ENCODE measurements around the gene KLHL25.

DNA sequence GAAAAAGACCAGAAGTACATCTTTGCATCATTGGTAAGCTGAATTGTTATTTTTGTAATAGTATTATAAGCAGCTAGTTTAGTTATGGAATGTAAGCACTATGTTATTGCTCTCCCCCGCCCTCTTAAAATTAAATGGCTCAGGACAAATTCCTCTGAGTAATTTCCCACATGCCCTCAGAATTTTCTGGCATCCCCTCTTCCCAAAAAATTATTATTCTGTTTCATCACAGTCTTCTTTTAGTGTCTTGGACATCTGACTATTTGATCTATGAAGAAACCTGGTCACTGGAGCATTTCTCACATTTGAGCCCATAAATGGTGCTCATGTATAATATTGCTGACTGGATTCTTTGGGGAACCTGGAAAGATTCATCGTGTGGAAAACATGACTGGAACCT is 68.3 kb downstream of the KLHL25 start:
- no peak for TF ChIP-seq ZNF274 (IDR thresholded peaks at IDR 0.05; ENCODE audit: low read depth, low read length)
- no peak for TF ChIP-seq SUZ12 (IDR thresholded peaks at IDR 0.05; ENCODE audit: extremely low read depth, insufficient read depth, insufficient read length)
